BLaER1 (cell line): ENCODE results near the gene CD6.
A peak's percentile ranks its signal among the peaks of the same experiment; 100 is the strongest.
"Not testable (repeated sequence)": the region's sequence is repeated elsewhere in the genome, so short reads cannot be mapped to it uniquely, and the experiment has no call there.

Experiments used
- H3K27ac ChIP-seq: shearing (Covaris generic); formaldehyde crosslinking; 2 replicates; pipeline ENCODE4 v1.8.1; 2022
- H3K27me3 ChIP-seq: shearing (Covaris generic); formaldehyde crosslinking; 2 replicates; pipeline ENCODE4 v1.8.1; 2022
- H3K36me3 ChIP-seq: shearing (Covaris generic); formaldehyde crosslinking; 2 replicates; pipeline ENCODE4 v1.8.1; 2022
- H3K4me1 ChIP-seq: shearing (Covaris generic); formaldehyde crosslinking; 2 replicates; pipeline ENCODE4 v1.8.1; 2022
- H3K4me2 ChIP-seq: shearing (Covaris generic); formaldehyde crosslinking; 2 replicates; pipeline ENCODE4 v1.8.1; 2022
- H3K4me3 ChIP-seq: shearing (Covaris generic); formaldehyde crosslinking; 2 replicates; pipeline ENCODE4 v1.8.1; 2022
- H3K9ac ChIP-seq: shearing (Covaris generic); formaldehyde crosslinking; 2 replicates; pipeline ENCODE4 v1.8.1; 2022
- H3K9me3 ChIP-seq: shearing (Covaris generic); formaldehyde crosslinking; 2 replicates; pipeline ENCODE4 v1.8.1; 2022
- H4K20me1 ChIP-seq: shearing (Covaris generic); formaldehyde crosslinking; 2 replicates; pipeline ENCODE4 v1.8.1; 2022
- Cebpa-rat ChIP-seq: shearing (Covaris generic); IDR thresholded peaks from 2 replicates; pipeline ENCODE4 v1.8.1; 2022

CD6 gene

GRCh38 chr11:61056981-61057380, 85.5 kb downstream of the CD6 start:
- Histone ChIP-seq H4K20me1 (no peaks in the 10 kb centered on the region), H3K27ac (no peak overlapping the region), H3K9me3 (no peaks in the 10 kb centered on the region), H3K4me1 (peaks cover 30% of the 10 kb centered on the region), H3K9ac (no peak overlapping the region), H3K36me3 (no peaks in the 10 kb centered on the region), H3K27me3 (no peaks in the 10 kb centered on the region), H3K4me3 (no peak overlapping the region), H3K4me2 (no peak overlapping the region)
- TF ChIP-seq Cebpa-rat, result no peak

GRCh38 chr11:61057615-61058014, 86.1 kb downstream of the CD6 start:
- no peak overlapping the region for H3K9ac ChIP-seq
- H3K9me3 ChIP-seq, result no peaks in the 10 kb centered on the region
- no peak overlapping the region for H3K27ac ChIP-seq
- no peaks in the 10 kb centered on the region for H3K27me3 ChIP-seq
- no peaks in the 10 kb centered on the region for H4K20me1 ChIP-seq
- no peak for TF ChIP-seq Cebpa-rat
- H3K4me3 ChIP-seq, result no peak overlapping the region
- H3K36me3 ChIP-seq, result no peaks in the 10 kb centered on the region
- peaks cover 26% of the 10 kb centered on the region for H3K4me1 ChIP-seq
- no peak overlapping the region for H3K4me2 ChIP-seq

DNA sequence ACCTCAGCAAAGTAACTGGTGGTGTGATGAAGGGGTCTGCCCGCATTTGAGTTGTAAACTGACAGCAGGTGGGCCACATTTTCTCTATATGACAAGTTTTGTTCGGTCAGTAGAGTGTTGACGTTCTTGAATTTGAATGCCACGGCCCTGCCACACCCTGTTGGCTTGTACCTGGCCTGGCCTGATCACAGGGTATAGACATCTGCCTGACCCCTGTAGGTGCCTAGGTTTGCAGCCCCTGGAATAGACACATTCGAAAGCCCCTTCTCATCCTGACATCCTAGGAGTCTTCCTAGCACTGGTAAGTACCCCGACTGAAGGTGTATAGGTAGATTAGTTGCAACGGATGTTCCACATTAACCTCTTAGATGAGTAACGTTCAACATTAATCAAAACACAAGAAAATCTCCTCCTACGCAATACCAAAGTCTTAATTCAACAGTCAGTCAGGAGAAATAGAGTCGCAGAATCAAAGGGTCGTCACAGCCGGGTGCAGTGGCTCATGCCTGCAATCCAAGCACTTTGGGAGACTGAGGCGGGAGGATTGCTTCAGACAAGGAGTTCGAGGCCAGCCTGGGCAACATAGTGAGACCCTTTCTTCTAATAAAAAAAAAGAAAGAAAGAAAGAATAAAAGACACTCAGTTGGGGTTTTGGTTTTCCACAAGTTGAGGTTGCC, 87.2 kb downstream of the CD6 start:
- Histone ChIP-seq H3K9ac (no peak overlapping the region), H3K4me1 (peaks cover 15% of the 10 kb centered on the region), H3K27me3 (no peaks in the 10 kb centered on the region), H3K9me3 (no peaks in the 10 kb centered on the region), H3K36me3 (no peaks in the 10 kb centered on the region), H3K27ac (no peak overlapping the region), H4K20me1 (no peaks in the 10 kb centered on the region), H3K4me2 (no peak overlapping the region), H3K4me3 (no peak overlapping the region)
- TF ChIP-seq Cebpa-rat, result no peak

GRCh38 chr11:61059260-61059752, 87.8 kb downstream of the CD6 start:
- H3K36me3 ChIP-seq, result no peaks in the 10 kb centered on the region
- no peak overlapping the region for H3K9ac ChIP-seq
- H3K4me2 ChIP-seq, result no peak overlapping the region
- TF ChIP-seq Cebpa-rat, result no peak
- H3K4me3 ChIP-seq, result no peak overlapping the region
- H3K27ac ChIP-seq, result no peak overlapping the region
- no peaks in the 10 kb centered on the region for H4K20me1 ChIP-seq
- H3K4me1 ChIP-seq, result peaks cover 11% of the 10 kb centered on the region
- H3K27me3 ChIP-seq, result no peaks in the 10 kb centered on the region
- H3K9me3 ChIP-seq, result no peaks in the 10 kb centered on the region

DNA sequence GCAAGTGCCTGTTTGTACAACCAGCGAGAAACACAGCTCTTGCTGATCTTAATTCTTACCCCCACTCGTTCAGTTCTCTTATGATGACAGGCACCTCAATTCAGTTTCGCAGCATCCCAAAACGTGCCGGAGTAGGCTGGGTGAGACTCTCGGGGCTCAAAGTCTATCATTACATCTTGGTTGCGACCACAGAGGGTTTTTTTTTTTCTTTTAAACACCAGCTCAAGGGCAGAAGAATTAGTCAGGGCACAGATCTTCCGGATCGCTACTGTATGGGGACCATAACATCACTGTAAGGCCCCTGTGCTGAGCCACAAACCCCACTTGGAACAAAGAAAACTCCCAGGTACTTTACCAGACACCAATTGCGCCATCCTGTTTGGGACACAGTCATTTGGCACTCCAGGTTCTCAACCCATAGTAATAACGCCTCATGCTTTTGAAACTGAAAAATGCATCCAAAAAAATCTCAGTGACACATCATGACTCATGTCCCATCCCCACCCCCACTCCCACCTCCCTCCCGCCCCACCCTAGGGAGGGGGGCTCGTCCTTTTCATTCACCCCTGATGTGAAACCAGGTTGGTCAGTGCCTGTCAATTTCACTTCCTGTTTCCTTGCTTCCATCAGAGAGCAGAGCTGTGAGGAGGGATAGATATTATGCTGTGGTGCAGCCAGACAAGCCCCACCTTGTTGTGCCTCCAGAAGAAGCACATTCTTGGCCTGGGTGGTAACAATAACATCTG, 89.8 kb downstream of the CD6 start:
- Histone ChIP-seq H3K9me3 (no peaks in the 10 kb centered on the region), H3K27ac (no peak overlapping the region), H3K27me3 (no peaks in the 10 kb centered on the region), H3K4me1 (peaks cover 13% of the 10 kb centered on the region), H3K4me2 (peak overlapping the region; percentile 28; the same call in 1 of the 2 replicates), H4K20me1 (no peaks in the 10 kb centered on the region), H3K4me3 (no peak overlapping the region), H3K9ac (no peak overlapping the region), H3K36me3 (no peaks in the 10 kb centered on the region)
- no peak for TF ChIP-seq Cebpa-rat

DNA sequence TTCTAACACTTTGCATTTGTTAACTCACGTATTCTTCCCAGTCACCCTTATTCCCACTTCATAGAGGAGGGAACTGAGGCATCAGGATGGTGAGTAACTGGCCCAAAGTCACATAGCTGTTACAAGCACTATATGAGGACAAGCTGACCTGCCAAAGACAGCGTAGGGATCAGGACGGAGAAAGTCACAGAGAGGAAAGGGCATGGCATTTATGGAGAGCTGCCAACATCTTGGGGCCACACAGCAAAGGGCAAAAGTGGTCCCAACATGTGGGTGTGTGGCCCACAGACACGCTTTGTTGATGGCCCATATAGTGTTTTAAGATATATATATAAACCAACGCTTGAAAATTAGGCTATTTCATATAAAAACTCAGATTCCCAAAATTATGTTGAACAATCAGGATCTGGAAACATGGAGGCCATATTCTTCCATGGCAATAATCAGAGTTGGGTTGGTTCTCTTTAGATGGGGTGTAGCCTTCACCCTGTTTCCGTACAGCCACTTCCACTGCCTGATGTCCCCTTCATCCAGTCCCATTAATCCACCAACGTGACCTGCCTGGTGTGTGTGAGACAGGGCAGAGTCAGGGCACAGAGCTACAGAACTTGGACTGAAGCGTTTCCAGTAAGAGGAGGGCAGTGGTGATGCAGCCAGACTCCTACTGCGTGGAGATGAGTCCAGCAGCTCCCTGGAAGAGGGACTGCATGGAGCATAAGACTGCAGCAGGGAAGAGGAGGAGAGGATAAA, 90.9 kb downstream of the CD6 start:
- TF ChIP-seq Cebpa-rat, result no peak
- Histone ChIP-seq H3K27me3 (no peaks in the 10 kb centered on the region), H3K36me3 (no peaks in the 10 kb centered on the region), H3K9me3 (no peaks in the 10 kb centered on the region), H3K9ac (no peak overlapping the region), H3K27ac (no peak overlapping the region), H4K20me1 (no peaks in the 10 kb centered on the region), H3K4me3 (no peak overlapping the region), H3K4me1 (peaks cover 13% of the 10 kb centered on the region), H3K4me2 (no peak overlapping the region)

GRCh38 chr11:61065236-61065635, 93.8 kb downstream of the CD6 start:
- H4K20me1 ChIP-seq, H3K4me3 ChIP-seq, H3K9ac ChIP-seq, H3K36me3 ChIP-seq, H3K27ac ChIP-seq, H3K9me3 ChIP-seq, H3K4me2 ChIP-seq, H3K27me3 ChIP-seq: not testable (repeated sequence)
- peaks cover 13% of the 10 kb centered on the region for H3K4me1 ChIP-seq

GRCh38 chr11:61065955-61066638, 94.6 kb downstream of the CD6 start:
- H3K4me3 ChIP-seq, result no peak overlapping the region
- no peak overlapping the region for H3K9ac ChIP-seq
- H3K4me2 ChIP-seq, result 0 out of 2 replicates have a peak overlapping the region, but pooled peaks have one; percentile 8
- no peaks in the 10 kb centered on the region for H3K36me3 ChIP-seq
- H3K9me3 ChIP-seq, result no peaks in the 10 kb centered on the region
- H3K27me3 ChIP-seq, result no peaks in the 10 kb centered on the region
- TF ChIP-seq Cebpa-rat, result no peak
- H4K20me1 ChIP-seq, result no peaks in the 10 kb centered on the region
- peaks cover 16% of the 10 kb centered on the region for H3K4me1 ChIP-seq
- H3K27ac ChIP-seq, result no peak overlapping the region

DNA sequence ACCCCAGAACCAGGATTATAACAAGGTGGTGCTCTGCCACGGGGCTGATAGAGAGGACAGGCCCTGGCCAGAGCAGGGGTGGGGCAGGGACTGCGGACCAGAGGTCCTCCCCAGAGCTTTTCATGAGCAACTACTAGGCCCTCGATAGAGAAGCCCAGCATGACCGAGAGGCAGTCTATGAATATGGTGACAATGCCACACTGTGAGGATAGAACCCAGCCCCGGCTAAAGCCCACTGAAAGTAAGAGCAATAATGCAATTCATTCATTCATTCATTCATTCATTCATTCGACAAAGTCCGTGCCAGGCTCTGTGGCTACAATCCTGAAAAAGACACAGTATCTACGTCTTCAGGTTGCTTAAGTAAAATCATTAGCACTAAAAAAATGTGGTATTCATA, 95.2 kb downstream of the CD6 start:
- no peak overlapping the region for H3K4me2 ChIP-seq
- H3K27me3 ChIP-seq, result no peaks in the 10 kb centered on the region
- peaks cover 19% of the 10 kb centered on the region for H3K4me1 ChIP-seq
- no peaks in the 10 kb centered on the region for H3K36me3 ChIP-seq
- H3K27ac ChIP-seq, result no peak overlapping the region
- no peak overlapping the region for H3K9ac ChIP-seq
- TF ChIP-seq Cebpa-rat, result no peak
- H4K20me1 ChIP-seq, result no peaks in the 10 kb centered on the region
- no peaks in the 10 kb centered on the region for H3K9me3 ChIP-seq
- no peak overlapping the region for H3K4me3 ChIP-seq
